GM12801 (cell line): ENCODE measurements around the gene DOK5.

Experiments used
- TF ChIP-seq, protein P1 (sequence below): IDR thresholded peaks from one replicate; pipeline ENCODE4 v1.5.1; 2011; ENCODE audit warnings: control low read depth; ENCODE audit not compliant: insufficient read length; ENCODE audit errors: extremely low read depth

The DOK5 gene

DNA sequence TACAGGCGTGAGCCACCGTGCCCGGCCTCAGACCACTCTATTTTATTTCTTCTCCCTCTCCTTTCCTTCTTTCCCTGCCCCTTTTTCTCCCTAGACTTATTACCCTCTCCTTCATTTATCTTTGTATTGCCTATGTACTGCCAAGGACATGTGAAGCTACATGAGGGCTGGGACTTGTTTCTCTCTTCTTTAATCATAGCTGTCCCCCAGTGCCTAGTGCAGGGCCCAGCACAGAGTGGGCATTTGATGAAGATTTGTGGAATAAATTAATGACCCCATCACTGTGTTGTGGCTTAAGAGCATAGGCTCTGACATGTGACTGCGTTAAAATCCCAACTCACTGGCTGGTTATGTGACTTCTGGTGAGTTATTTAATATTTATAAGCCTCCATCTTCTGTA, 6.0 kb downstream of the DOK5 start:
- TF ChIP-seq, protein P1, sequence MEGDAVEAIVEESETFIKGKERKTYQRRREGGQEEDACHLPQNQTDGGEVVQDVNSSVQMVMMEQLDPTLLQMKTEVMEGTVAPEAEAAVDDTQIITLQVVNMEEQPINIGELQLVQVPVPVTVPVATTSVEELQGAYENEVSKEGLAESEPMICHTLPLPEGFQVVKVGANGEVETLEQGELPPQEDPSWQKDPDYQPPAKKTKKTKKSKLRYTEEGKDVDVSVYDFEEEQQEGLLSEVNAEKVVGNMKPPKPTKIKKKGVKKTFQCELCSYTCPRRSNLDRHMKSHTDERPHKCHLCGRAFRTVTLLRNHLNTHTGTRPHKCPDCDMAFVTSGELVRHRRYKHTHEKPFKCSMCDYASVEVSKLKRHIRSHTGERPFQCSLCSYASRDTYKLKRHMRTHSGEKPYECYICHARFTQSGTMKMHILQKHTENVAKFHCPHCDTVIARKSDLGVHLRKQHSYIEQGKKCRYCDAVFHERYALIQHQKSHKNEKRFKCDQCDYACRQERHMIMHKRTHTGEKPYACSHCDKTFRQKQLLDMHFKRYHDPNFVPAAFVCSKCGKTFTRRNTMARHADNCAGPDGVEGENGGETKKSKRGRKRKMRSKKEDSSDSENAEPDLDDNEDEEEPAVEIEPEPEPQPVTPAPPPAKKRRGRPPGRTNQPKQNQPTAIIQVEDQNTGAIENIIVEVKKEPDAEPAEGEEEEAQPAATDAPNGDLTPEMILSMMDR, result no peak

DNA sequence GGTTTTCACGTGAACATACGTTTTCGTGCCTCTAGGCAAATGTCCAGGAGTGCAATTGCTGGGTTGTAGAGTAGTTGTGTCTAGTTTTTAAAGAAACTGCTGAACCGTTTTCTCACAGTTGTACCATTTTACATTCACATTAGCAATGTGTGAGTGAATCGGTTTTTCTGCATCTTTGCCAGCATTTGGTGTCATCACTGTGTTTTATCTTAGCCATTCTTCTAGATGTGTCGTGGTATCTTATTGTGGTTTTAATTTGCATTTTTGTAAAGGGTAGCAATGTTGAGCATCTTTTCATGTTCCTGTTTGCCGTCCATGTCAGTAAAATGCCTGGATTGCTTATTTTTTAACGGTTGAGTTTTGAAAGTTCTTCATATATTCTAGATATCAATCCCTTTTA, 10.2 kb downstream of the DOK5 start:
- TF ChIP-seq, protein P1, result no peak

DNA sequence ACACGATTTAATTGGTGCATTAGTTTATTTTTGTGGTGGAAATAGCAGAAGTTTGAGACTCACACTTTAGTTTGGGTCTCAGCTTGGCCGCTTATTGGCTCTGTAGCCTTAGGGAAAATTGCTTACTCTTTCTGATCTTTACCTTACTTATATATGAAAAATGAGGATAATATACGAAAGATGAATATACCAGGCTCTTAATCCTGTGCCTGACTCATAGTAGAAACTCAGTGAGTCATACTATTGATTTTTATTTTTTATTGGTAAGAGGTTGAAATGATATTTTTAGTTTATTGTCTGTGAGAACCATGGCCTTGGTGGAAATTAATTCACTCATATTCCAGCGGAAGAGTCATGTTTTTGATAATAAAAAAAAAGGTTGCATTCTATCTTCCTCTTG, 11.2 kb downstream of the DOK5 start:
- TF ChIP-seq, protein P1, result no peak

DNA sequence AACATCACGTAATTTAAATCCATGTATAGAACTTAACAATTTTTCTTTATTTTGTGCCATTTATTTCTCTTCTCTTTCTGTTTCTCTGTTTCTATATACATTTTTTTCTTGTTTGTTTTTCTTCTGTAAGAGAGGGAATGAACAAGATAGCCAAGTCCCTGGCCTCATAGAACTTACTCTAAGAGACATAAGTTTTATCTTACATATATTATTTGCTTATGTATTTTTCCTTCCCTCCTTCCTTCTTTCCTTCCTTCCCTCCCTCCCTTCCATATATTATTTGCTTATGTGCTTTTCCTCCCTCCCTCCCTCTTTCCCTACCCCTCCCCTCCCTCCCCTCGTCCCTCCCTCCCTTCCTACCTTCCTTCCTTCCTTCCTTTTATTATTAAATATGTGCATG, 13.0 kb downstream of the DOK5 start:
- TF ChIP-seq, protein P1, result no peak

DNA sequence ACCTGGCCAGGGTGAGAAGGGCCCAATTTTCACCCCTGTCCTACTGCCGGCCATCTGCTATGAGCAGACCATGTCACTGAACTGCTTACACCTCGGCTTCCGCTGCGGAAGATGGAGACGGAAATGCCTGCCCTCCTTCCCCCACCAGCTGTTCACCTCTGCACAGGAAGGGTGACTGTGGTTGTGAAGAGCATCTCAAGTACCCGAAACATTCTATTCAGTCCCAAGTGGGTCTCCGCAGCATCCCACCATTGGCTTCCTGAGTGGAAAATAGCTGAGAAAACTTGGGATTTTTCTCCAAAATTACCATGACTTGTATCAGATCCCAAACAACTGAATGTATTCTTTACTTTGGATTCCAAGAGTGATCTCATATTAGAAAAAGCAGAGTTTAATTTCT, 16.1 kb downstream of the DOK5 start:
- TF ChIP-seq, protein P1, result no peak

DNA sequence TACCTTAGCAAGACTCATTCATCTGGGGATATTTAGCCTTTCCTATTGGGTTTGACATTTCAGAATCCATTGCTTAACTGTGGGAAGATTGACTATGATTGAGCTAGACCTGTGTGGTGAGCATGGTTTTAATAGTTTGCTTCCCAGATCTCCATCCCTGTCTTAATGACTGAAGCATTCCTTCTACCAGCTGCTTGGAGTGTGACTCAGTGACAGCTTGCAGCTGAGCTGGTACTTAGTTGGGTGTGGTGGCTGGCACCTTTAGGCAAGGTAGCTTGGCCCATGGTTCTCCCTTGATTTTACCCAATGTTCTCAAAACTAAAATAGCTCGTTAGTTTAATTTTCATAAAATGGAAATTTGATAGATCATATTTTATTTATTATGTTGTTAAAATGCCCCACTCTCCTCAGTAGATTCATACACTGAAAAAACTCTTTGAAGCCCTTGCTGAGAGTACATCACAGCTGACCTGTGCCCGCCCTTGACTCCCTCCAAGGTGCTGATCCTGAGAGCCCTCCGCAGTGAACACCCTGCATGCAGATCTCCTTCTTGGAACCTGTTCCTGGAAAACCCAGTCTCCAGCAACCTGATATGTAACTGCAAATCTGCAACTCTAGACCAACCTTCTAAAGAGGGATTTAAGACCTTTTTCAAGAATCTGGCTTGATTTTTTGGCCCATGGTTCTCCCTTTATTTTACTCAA, 19.1 kb downstream of the DOK5 start:
- TF ChIP-seq, protein P1, result no peak

DNA sequence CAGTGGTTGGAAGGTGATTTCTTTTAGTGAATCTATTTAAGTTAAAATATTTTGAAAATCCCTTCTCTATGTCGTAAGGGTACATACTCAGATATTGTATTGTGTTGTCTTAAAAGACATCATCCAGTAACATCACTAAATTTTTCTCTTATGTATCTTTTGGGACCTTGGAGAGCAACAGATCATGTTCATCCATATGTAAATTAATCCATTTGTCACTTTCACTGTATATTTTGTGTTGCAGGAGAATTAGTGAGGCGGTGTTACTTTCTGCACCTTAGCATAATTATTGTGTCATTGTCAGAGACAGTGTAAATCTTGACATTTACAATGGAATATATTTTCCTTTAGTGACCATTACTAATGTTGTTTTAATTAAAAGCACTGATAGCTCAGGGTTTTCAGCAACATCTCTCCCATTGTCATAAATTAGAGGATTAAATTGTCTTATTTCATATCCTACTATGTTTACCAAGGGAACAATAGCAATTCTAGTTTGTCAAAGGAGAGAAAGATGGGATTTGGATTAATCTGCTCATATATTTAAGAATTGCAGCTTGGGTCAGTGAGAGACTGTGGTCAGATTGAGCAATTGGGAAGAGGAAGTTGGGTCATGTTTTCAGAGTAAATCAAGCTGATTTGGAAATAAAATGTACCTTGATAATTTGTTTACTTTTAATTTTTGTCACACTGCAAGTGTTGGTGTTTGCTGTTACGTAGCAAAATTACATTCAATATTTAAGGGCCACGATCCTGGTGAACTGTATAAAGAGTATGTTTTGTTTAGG, 22.7 kb downstream of the DOK5 start:
- TF ChIP-seq, protein P1, result no peak
